ENCODE results near the gene NUCKS1. TPM values are rescaled to one million over a fixed set of nuclear protein-coding genes. Genes with fewer than 3 reads are reported as not detected.

NUCKS1 gene
- total RNA-seq, 2 experiments from 2014 or later = 152 to 287 TPM

GRCh38 chr1:205774198-205775014 lies 24.4 kb upstream of the NUCKS1 start:
- ChIA-PET CTCF (ENCODE audit: unreplicated experiment) (no interaction called here), POLR2A (interaction anchor here (0.6 kb wide), 1 partner anchor 65 kb away, joined by 9 read pairs; no protein-coding TSS in a partner anchor)
- H3K4me2 ChIP-seq (ENCODE audit: low read length) = peak overlapping the region; percentile 88
- intact Hi-C loops (cut with micrococcal nuclease; ENCODE audit: unreplicated experiment) = no loop called here
- H3K9me3 ChIP-seq (ENCODE audit: low read length) = peaks cover 6% of the 10 kb centered on the region; the same call in 1 of the 2 replicates
- H3K36me3 ChIP-seq (ENCODE audit: insufficient read depth, low read length) = no peaks in the 10 kb centered on the region
- H3K27ac ChIP-seq (ENCODE audit: low read depth, low read length, poor library complexity, severe bottlenecking) = no peak overlapping the region
- peaks cover 19% of the 10 kb centered on the region for H3K4me1 ChIP-seq (ENCODE audit: insufficient read depth, low read length, poor library complexity, severe bottlenecking)
- no TSS peak for BruUV-seq (replicated peaks)
- peak; percentile 28 for DNase-seq (ENCODE audit: low spot score)
- no peaks in the 10 kb centered on the region for H3K9me2 ChIP-seq (ENCODE audit: insufficient read depth, low read length)
- H3K79me2 ChIP-seq (ENCODE audit: insufficient read depth, low read depth, low read length) = no peaks in the 10 kb centered on the region
- no peaks in the 10 kb centered on the region for H4K20me1 ChIP-seq (ENCODE audit: insufficient read depth, low read length)
- peak overlapping the region; percentile 75 for H3K4me3 ChIP-seq (ENCODE audit: low read depth, low read length, poor library complexity, severe bottlenecking)
- H2AFZ ChIP-seq (ENCODE audit: low read length) = peak overlapping the region; percentile 63; the same call in 1 of the 2 replicates
- TF ChIP-seq CTCF (conservative IDR thresholded peaks at IDR 0.05; ENCODE audit: low read length) = no peak
- TF ChIP-seq EZH2phosphoT487 (IDR thresholded peaks at IDR 0.05; ENCODE audit: borderline replicate concordance, low read depth, low read length) = no peak

GRCh38 chr1:205772607-205773032 lies 22.6 kb upstream of the NUCKS1 start:
- Histone ChIP-seq H2AFZ (ENCODE audit: low read length) (no peak overlapping the region), H3K4me2 (ENCODE audit: low read length) (no peak overlapping the region; the same call in 1 of the 2 replicates), H3K79me2 (ENCODE audit: insufficient read depth, low read depth, low read length) (no peaks in the 10 kb centered on the region), H3K4me1 (ENCODE audit: insufficient read depth, low read length, poor library complexity, severe bottlenecking) (peaks cover 19% of the 10 kb centered on the region), H3K27ac (ENCODE audit: low read depth, low read length, poor library complexity, severe bottlenecking) (no peak overlapping the region), H3K36me3 (ENCODE audit: insufficient read depth, low read length) (no peaks in the 10 kb centered on the region), H4K20me1 (ENCODE audit: insufficient read depth, low read length) (no peaks in the 10 kb centered on the region), H3K9me3 (ENCODE audit: low read length) (peaks cover 6% of the 10 kb centered on the region; the same call in 1 of the 2 replicates), H3K4me3 (ENCODE audit: low read depth, low read length, poor library complexity, severe bottlenecking) (no peak overlapping the region), H3K9me2 (ENCODE audit: insufficient read depth, low read length) (no peaks in the 10 kb centered on the region)
- no TSS peak for BruUV-seq (replicated peaks)
- ChIA-PET CTCF (ENCODE audit: unreplicated experiment) (no interaction called here), POLR2A (interaction anchor here (0.6 to 1.2 kb wide), 3 partner anchors 9 to 943 kb away, joined by 3 to 5 read pairs (median 4); no protein-coding TSS in a partner anchor)
- no peak for DNase-seq (ENCODE audit: low spot score)
- intact Hi-C loops (cut with micrococcal nuclease; ENCODE audit: unreplicated experiment) = no loop called here
- TF ChIP-seq CTCF (conservative IDR thresholded peaks at IDR 0.05; ENCODE audit: low read length) = no peak
- TF ChIP-seq EZH2phosphoT487 (IDR thresholded peaks at IDR 0.05; ENCODE audit: borderline replicate concordance, low read depth, low read length) = no peak

- no TSS peak for BruUV-seq (replicated peaks)
- CTCF ChIA-PET (ENCODE audit: unreplicated experiment) = no interaction called here
- intact Hi-C loops (cut with micrococcal nuclease; ENCODE audit: unreplicated experiment) = no loop called here
These were observed 20.6 kb upstream of the NUCKS1 start for GRCh38 chr1:205770618-205771017.

More at GRCh38 chr1:205770618-205771017, 20.6 kb upstream of the NUCKS1 start:
- H3K4me2 ChIP-seq (ENCODE audit: low read length) = no peak overlapping the region
- H3K79me2 ChIP-seq (ENCODE audit: insufficient read depth, low read depth, low read length) = no peaks in the 10 kb centered on the region
- no peak for DNase-seq (ENCODE audit: low spot score)
- peaks cover 16% of the 10 kb centered on the region for H3K4me1 ChIP-seq (ENCODE audit: insufficient read depth, low read length, poor library complexity, severe bottlenecking)
- POLR2A ChIA-PET = no interaction called here
- no peaks in the 10 kb centered on the region for H4K20me1 ChIP-seq (ENCODE audit: insufficient read depth, low read length)
- no peak overlapping the region for H3K27ac ChIP-seq (ENCODE audit: low read depth, low read length, poor library complexity, severe bottlenecking)
- no peaks in the 10 kb centered on the region for H3K9me3 ChIP-seq (ENCODE audit: low read length)
- H3K36me3 ChIP-seq (ENCODE audit: insufficient read depth, low read length) = no peaks in the 10 kb centered on the region
- H3K4me3 ChIP-seq (ENCODE audit: low read depth, low read length, poor library complexity, severe bottlenecking) = no peak overlapping the region
- no peaks in the 10 kb centered on the region for H3K9me2 ChIP-seq (ENCODE audit: insufficient read depth, low read length)
- TF ChIP-seq EZH2phosphoT487 (IDR thresholded peaks at IDR 0.05; ENCODE audit: borderline replicate concordance, low read depth, low read length) (no peak), CTCF (conservative IDR thresholded peaks at IDR 0.05; ENCODE audit: low read length) (no peak)
- H2AFZ ChIP-seq (ENCODE audit: low read length) = no peak overlapping the region
